ENCODE measurements around the gene CALHM6.
"Not testable (repeated sequence)": the region's sequence is repeated elsewhere in the genome, so short reads cannot be mapped to it uniquely, and the experiment has no call there.

The CALHM6 gene

GRCh38 chr6:116475141-116475540, 14.0 kb downstream of the CALHM6 start:
- no peak for DNase-seq (ENCODE audit: low read depth in 2 of 3, low spot score in 1 of 3)

GRCh38 chr6:116476002-116476678, 15.0 kb downstream of the CALHM6 start:
- DNase-seq (ENCODE audit: low read depth in 2 of 3, low spot score in 1 of 3) = no peak

- DNase-seq (ENCODE audit: low read depth in 2 of 3, low spot score in 1 of 3) = no peak
Measured at GRCh38 chr6:116482780-116483179, 21.6 kb downstream of the CALHM6 start.

- no peak for DNase-seq (ENCODE audit: low read depth in 2 of 3, low spot score in 1 of 3)
Measured at GRCh38 chr6:116483616-116484015, 22.4 kb downstream of the CALHM6 start.

- DNase-seq (ENCODE audit: low read depth in 2 of 3, low spot score in 1 of 3) = no peak
Measured at GRCh38 chr6:116485559-116486184, 24.5 kb downstream of the CALHM6 start.

GRCh38 chr6:116491610-116492330, 30.6 kb downstream of the CALHM6 start:
- DNase-seq (ENCODE audit: low read depth in 2 of 3, low spot score in 1 of 3) = no peak

GRCh38 chr6:116492331-116493067, 31.3 kb downstream of the CALHM6 start:
- DNase-seq (ENCODE audit: low read depth in 2 of 3, low spot score in 1 of 3) = no peak

GRCh38 chr6:116495161-116495560, 34.0 kb downstream of the CALHM6 start:
- not testable (repeated sequence) for DNase-seq (ENCODE audit: low read depth in 2 of 3, low spot score in 1 of 3)

GRCh38 chr6:116497113-116497676, 36.0 kb downstream of the CALHM6 start:
- DNase-seq (ENCODE audit: low read depth in 2 of 3, low spot score in 1 of 3) = no peak

- no peak for DNase-seq (ENCODE audit: low read depth in 2 of 3, low spot score in 1 of 3)
Measured at GRCh38 chr6:116500969-116501433, 39.8 kb downstream of the CALHM6 start.

GRCh38 chr6:116507324-116507723, 46.1 kb downstream of the CALHM6 start:
- DNase-seq (ENCODE audit: low read depth in 2 of 3, low spot score in 1 of 3) = no peak

GRCh38 chr6:116508527-116508926, 47.4 kb downstream of the CALHM6 start:
- DNase-seq (ENCODE audit: low read depth in 2 of 3, low spot score in 1 of 3) = no peak

GRCh38 chr6:116511424-116512110, 50.4 kb downstream of the CALHM6 start, which contains the start of gene CALHM5:
TSS of gene CALHM5 (plus strand) at chr6:116511639. CDS start at chr6:116511697, 58 bp downstream.
- no peak for DNase-seq (ENCODE audit: low read depth in 2 of 3, low spot score in 1 of 3)

- DNase-seq (ENCODE audit: low read depth in 2 of 3, low spot score in 1 of 3) = no peak
Measured at GRCh38 chr6:116512111-116512559, 51.0 kb downstream of the CALHM6 start.

GRCh38 chr6:116512734-116513133, 51.6 kb downstream of the CALHM6 start:
- DNase-seq (ENCODE audit: low read depth in 2 of 3, low spot score in 1 of 3) = no peak

Data from stimulated activated CD4-positive, alpha-beta T cell treated with anti-CD3 and anti-CD28 coated beads, Interleukin-12 subunit alpha, Interleukin-12 subunit beta, amount 100 ng/mL, for 48 hours (primary cell).